Measurements from ENCODE around the gene ZNF280B.

DNA sequence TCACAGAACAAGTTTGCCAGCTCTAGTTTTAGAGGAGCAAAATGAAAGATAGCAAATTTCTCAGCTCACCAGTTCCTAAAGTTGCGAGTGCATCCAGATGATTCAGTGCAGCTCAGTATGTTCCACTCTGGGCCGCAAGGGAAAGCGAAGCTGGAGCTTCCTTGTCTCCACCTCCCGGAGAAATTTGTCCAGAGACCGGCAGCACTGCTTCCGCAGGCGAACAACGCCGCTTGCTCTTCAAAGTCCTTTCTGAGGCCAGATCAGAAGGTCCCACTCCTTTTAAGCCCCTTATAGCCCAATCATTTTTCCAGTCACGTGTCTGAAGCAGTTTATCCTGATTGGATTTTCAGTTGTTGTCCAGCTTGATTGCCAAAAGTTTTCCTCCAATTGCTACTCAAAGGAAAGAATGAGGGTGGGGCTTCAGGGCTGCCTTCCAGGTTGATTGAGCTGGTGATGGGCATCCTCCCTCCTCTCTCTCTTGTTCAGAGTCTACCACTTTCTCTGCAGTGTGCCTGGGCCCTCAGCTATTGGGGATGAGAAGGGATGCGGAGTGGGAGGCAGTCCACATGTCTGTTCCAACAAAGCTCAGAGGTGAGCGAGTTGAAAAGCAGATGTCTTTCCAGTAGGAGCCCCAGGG, 11.6 kb upstream of the ZNF280B start, which contains the start of gene ZNF280A:
- no peak for TF ChIP-seq POLR2A (IDR thresholded peaks at IDR 0.05)
- TF ChIP-seq, protein P1, sequence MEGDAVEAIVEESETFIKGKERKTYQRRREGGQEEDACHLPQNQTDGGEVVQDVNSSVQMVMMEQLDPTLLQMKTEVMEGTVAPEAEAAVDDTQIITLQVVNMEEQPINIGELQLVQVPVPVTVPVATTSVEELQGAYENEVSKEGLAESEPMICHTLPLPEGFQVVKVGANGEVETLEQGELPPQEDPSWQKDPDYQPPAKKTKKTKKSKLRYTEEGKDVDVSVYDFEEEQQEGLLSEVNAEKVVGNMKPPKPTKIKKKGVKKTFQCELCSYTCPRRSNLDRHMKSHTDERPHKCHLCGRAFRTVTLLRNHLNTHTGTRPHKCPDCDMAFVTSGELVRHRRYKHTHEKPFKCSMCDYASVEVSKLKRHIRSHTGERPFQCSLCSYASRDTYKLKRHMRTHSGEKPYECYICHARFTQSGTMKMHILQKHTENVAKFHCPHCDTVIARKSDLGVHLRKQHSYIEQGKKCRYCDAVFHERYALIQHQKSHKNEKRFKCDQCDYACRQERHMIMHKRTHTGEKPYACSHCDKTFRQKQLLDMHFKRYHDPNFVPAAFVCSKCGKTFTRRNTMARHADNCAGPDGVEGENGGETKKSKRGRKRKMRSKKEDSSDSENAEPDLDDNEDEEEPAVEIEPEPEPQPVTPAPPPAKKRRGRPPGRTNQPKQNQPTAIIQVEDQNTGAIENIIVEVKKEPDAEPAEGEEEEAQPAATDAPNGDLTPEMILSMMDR (IDR thresholded peaks at IDR 0.05): no peak
